Measurements from ENCODE around the gene RNF2.
"Not testable (repeated sequence)": the region's sequence is repeated elsewhere in the genome, so short reads cannot be mapped to it uniquely, and the experiment has no call there.

RNF2 gene

DNA sequence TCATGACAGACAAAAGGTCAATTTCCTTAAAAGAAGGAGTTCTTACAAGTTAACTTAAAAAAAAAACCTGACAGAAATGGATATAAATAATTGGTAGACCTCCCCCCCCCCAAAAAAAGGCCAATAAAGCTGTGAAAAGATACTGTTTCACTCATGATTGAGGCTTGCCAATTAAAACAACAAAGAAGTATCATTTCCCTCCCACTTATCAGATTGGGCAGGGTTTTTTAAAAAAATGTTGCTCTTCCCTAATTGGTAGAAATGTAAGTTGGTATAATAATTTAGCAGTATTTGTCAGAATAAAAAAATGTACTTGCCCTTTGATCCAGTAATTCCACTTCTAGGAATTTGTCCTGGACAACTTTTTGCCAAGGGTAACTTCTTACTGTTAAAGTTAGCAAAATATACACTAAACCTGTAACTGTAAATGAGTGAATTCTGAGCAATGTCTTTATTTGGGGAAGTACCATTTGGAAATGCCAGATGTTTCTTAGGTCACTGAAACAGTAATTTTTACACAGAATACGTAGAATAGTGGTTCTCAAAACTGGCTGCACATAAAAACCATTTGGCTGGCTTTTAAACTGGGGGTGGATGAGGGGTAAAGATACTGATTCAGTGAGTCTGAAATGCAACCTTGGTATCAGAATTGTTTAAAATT, 17.5 kb downstream of the RNF2 start:
- H3K79me2 ChIP-seq (ENCODE audit: insufficient read depth, low read length) = peaks cover 62% of the 10 kb centered on the region
- no peaks in the 10 kb centered on the region for H3K27me3 ChIP-seq (ENCODE audit: insufficient read depth, low read length)
- H4K20me1 ChIP-seq (ENCODE audit: insufficient read depth, low read length) = no peaks in the 10 kb centered on the region
- TF ChIP-seq EZH2 (IDR thresholded peaks at IDR 0.05; ENCODE audit: borderline replicate concordance, low read length) (no peak), CTCF (IDR thresholded peaks at IDR 0.05; ENCODE audit: low read length) (no peak)
- H3K4me2 ChIP-seq (ENCODE audit: low read length) = no peak overlapping the region
- H3K36me3 ChIP-seq (ENCODE audit: insufficient read depth, low read length) = 0 out of 2 replicates have a peak, but pooled peaks cover 5% of the 10 kb centered on the region
- H3K4me3 ChIP-seq (ENCODE audit: low read depth, low read length, poor library complexity, severe bottlenecking) = no peak overlapping the region
- H3K9ac ChIP-seq (ENCODE audit: low read length) = no peak overlapping the region
- H3K9me2 ChIP-seq (ENCODE audit: low read depth, low read length) = no peaks in the 10 kb centered on the region
- no peaks in the 10 kb centered on the region for H3K9me3 ChIP-seq (ENCODE audit: low read length)
- H3F3A ChIP-seq (ENCODE audit: insufficient read depth, low read length) = no peaks in the 10 kb centered on the region
- H3K4me1 ChIP-seq (ENCODE audit: insufficient read depth, low read length, severe bottlenecking) = no peaks in the 10 kb centered on the region
- no peak overlapping the region for H2AFZ ChIP-seq (ENCODE audit: low read length)
- H3K27ac ChIP-seq (ENCODE audit: low read depth, low read length, poor library complexity, severe bottlenecking) = no peak overlapping the region

DNA sequence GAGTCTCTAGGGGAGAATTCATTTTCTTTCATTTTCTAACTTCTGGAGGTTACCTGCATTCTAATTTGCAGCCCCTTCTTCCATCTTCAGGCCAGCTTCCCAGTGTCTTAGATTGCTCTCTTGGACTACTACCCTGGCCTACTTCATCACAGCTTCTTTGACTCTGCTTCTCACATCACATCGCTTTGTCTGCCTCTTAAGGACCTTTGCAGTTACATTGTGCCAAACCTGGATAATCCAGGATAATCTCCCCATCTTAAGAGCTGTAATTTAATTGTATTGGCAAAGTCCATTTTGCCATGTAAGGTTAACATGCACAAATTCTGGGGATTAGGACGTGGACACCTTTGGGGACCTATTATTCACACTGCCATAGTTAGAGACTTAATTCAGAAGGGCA, 18.4 kb downstream of the RNF2 start:
- H3K4me2 ChIP-seq (ENCODE audit: low read length) = no peak overlapping the region
- 0 out of 2 replicates have a peak, but pooled peaks cover 5% of the 10 kb centered on the region for H3K36me3 ChIP-seq (ENCODE audit: insufficient read depth, low read length)
- no peaks in the 10 kb centered on the region for H4K20me1 ChIP-seq (ENCODE audit: insufficient read depth, low read length)
- H3F3A ChIP-seq (ENCODE audit: insufficient read depth, low read length) = no peaks in the 10 kb centered on the region
- TF ChIP-seq CTCF (IDR thresholded peaks at IDR 0.05; ENCODE audit: low read length) (no peak), EZH2 (IDR thresholded peaks at IDR 0.05; ENCODE audit: borderline replicate concordance, low read length) (no peak)
- no peaks in the 10 kb centered on the region for H3K27me3 ChIP-seq (ENCODE audit: insufficient read depth, low read length)
- no peaks in the 10 kb centered on the region for H3K4me1 ChIP-seq (ENCODE audit: insufficient read depth, low read length, severe bottlenecking)
- no peak overlapping the region for H3K27ac ChIP-seq (ENCODE audit: low read depth, low read length, poor library complexity, severe bottlenecking)
- H3K79me2 ChIP-seq (ENCODE audit: insufficient read depth, low read length) = peaks cover 53% of the 10 kb centered on the region
- H2AFZ ChIP-seq (ENCODE audit: low read length) = no peak overlapping the region
- H3K9ac ChIP-seq (ENCODE audit: low read length) = no peak overlapping the region
- H3K9me2 ChIP-seq (ENCODE audit: low read depth, low read length) = no peaks in the 10 kb centered on the region
- H3K9me3 ChIP-seq (ENCODE audit: low read length) = no peaks in the 10 kb centered on the region
- no peak overlapping the region for H3K4me3 ChIP-seq (ENCODE audit: low read depth, low read length, poor library complexity, severe bottlenecking)

GRCh38 chr1:185065006-185065405, 19.6 kb downstream of the RNF2 start:
- H3K79me2 ChIP-seq (ENCODE audit: insufficient read depth, low read length) = peaks cover 46% of the 10 kb centered on the region
- H3K27me3 ChIP-seq (ENCODE audit: insufficient read depth, low read length); H4K20me1 ChIP-seq (ENCODE audit: insufficient read depth, low read length); H3K36me3 ChIP-seq (ENCODE audit: insufficient read depth, low read length); H3K9me2 ChIP-seq (ENCODE audit: low read depth, low read length); H3K9me3 ChIP-seq (ENCODE audit: low read length); H2AFZ ChIP-seq (ENCODE audit: low read length); H3K27ac ChIP-seq (ENCODE audit: low read depth, low read length, poor library complexity, severe bottlenecking); H3K4me3 ChIP-seq (ENCODE audit: low read depth, low read length, poor library complexity, severe bottlenecking); H3K4me1 ChIP-seq (ENCODE audit: insufficient read depth, low read length, severe bottlenecking); H3K4me2 ChIP-seq (ENCODE audit: low read length); H3F3A ChIP-seq (ENCODE audit: insufficient read depth, low read length); H3K9ac ChIP-seq (ENCODE audit: low read length): not testable (repeated sequence)

DNA sequence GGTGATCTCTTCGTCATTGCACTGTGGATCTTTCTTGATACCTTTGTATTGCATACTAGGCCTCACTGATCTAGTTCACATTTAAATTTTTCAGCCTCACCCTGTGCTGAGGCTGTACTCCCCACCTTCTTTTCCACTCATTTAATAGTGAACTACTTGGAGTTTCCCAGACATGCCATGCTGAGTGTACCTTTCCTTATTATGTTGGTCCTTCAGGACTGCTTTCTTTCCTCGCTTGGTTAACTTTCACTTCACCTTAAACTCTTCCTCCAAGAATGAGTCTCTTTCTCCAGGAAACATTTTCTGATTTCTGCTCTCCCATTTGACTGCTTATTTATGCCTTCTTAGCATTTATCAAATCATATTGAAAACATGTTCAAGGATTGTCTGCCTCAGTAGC, 20.8 kb downstream of the RNF2 start:
- no peak overlapping the region for H2AFZ ChIP-seq (ENCODE audit: low read length)
- no peak overlapping the region for H3K9ac ChIP-seq (ENCODE audit: low read length)
- H3K4me3 ChIP-seq (ENCODE audit: low read depth, low read length, poor library complexity, severe bottlenecking) = no peak overlapping the region
- no peaks in the 10 kb centered on the region for H3K27me3 ChIP-seq (ENCODE audit: insufficient read depth, low read length)
- 0 out of 2 replicates have a peak, but pooled peaks cover 2% of the 10 kb centered on the region for H3K9me3 ChIP-seq (ENCODE audit: low read length)
- peaks cover 38% of the 10 kb centered on the region for H3K79me2 ChIP-seq (ENCODE audit: insufficient read depth, low read length)
- H3K4me2 ChIP-seq (ENCODE audit: low read length) = no peak overlapping the region
- H3F3A ChIP-seq (ENCODE audit: insufficient read depth, low read length) = no peaks in the 10 kb centered on the region
- TF ChIP-seq EZH2 (IDR thresholded peaks at IDR 0.05; ENCODE audit: borderline replicate concordance, low read length) (no peak), CTCF (IDR thresholded peaks at IDR 0.05; ENCODE audit: low read length) (no peak)
- no peaks in the 10 kb centered on the region for H3K9me2 ChIP-seq (ENCODE audit: low read depth, low read length)
- no peaks in the 10 kb centered on the region for H3K4me1 ChIP-seq (ENCODE audit: insufficient read depth, low read length, severe bottlenecking)
- H3K36me3 ChIP-seq (ENCODE audit: insufficient read depth, low read length) = 0 out of 2 replicates have a peak, but pooled peaks cover 5% of the 10 kb centered on the region
- no peaks in the 10 kb centered on the region for H4K20me1 ChIP-seq (ENCODE audit: insufficient read depth, low read length)
- no peak overlapping the region for H3K27ac ChIP-seq (ENCODE audit: low read depth, low read length, poor library complexity, severe bottlenecking)

Measured in OCI-LY1 (cell line).